K562 (cell line): ENCODE data around the gene F11R. TPM values are rescaled to one million over a fixed set of nuclear protein-coding genes. Genes with fewer than 3 reads are reported as not detected.

ENCODE experiments used
- ATAC-seq: fragments of 200-7000 bp; cut with Tn5 transposase; 3 replicates; pipeline ENCODE4 v1.9.1; 2020; ENCODE audit warnings: moderate library complexity
- BruUV-seq: library from RNA; stranded (reverse); fragments of 400-500 nt; replicated peaks from 2 replicates; lab custom pipeline; 2021; lab: Mats Ljungman, UMichigan
- CTCF ChIA-PET: fragments of 300-600 bp; formaldehyde crosslinking; extraction: SDS; loops from one replicate; lab custom pipeline; 2021; ENCODE audit warnings: low intra/inter-chr PET ratio; lab: Yijun Ruan, JAX
- POLR2A ChIA-PET: fragments of 300-600, 350-650 bp; sonication (Branson Sonifier 250); formaldehyde crosslinking; extraction: SDS; loops from one replicate; lab custom pipeline; 2021; ENCODE audit warnings: antibody characterized with exemption, inconsistent platforms; lab: Yijun Ruan, JAX
- DNase-seq, 4 experiments: peaks; one replicate each; pipeline versions ENCODE4 v3.0.0 to v3.0.0-alpha.2; 2011 to 2018; ENCODE audit warnings: low spot score in 3 of 4, mixed read lengths in 3 of 4; ENCODE audit errors: extremely low read depth in 1 of 4
- FAIRE-seq: peaks from 2 replicates; lab custom pipeline; 2011; peaks lifted over from hg19 to GRCh38; lab: Jason Lieb, UNC
- H2AFZ ChIP-seq: 2 replicates; pipeline ENCODE4 v1.6.0; 2011; ENCODE audit warnings: low read depth, low read length, control low read depth, inconsistent platforms
- H3K27ac ChIP-seq: fragments of 200-600 bp; 3 replicates; pipeline ENCODE4 v1.8.0; 2011; ENCODE audit warnings: low read depth, mild to moderate bottlenecking, control low read depth, inconsistent platforms, low read length, moderate library complexity, mixed read lengths; ENCODE audit errors: extremely low read depth
- H3K27me3 ChIP-seq, 2 experiments: fragments of 300-600 bp in 1 of 2; 2 replicates in 1 of 2; 3 replicates in 1 of 2; pipeline versions ENCODE4 v1.6.0 to v1.8.0; 2011; ENCODE audit warnings: inconsistent platforms in 2 of 2, low read length in 2 of 2, mild to moderate bottlenecking in 1 of 2, mixed read lengths in 1 of 2, moderate library complexity in 1 of 2; ENCODE audit not compliant: control insufficient read depth in 2 of 2, insufficient read depth in 2 of 2
- H3K36me3 ChIP-seq: fragments of 300-600 bp; 3 replicates; pipeline ENCODE4 v1.8.0; 2011; ENCODE audit warnings: mild to moderate bottlenecking, low read length, inconsistent platforms; ENCODE audit not compliant: control insufficient read depth, insufficient read depth
- H3K4me1 ChIP-seq, 2 experiments: fragments of 200-600 bp in 1 of 2; replicated peaks in 1 of 2; 2 replicates in 1 of 2; 3 replicates in 1 of 2; pipeline versions ENCODE4 v1.5.1 to v1.8.0; 2011; ENCODE audit warnings: inconsistent platforms in 2 of 2, low read length in 2 of 2, mild to moderate bottlenecking in 1 of 2, mixed read lengths in 1 of 2, moderate library complexity in 1 of 2; ENCODE audit not compliant: control insufficient read depth in 2 of 2, insufficient read depth in 2 of 2
- H3K4me2 ChIP-seq: 2 replicates; pipeline ENCODE4 v1.6.1; 2011; ENCODE audit warnings: low read length, control low read depth, inconsistent platforms, mixed read lengths; ENCODE audit not compliant: insufficient read depth
- H3K4me3 ChIP-seq: fragments of 200-600 bp; sonication (generic), shearing (Covaris generic); 2 replicates; pipeline ENCODE4 v1.5.1; 2016; ENCODE audit warnings: control low read depth, inconsistent platforms
- H3K79me2 ChIP-seq: fragments of 200-600 bp; 3 replicates; pipeline ENCODE4 v1.8.0; 2011; ENCODE audit warnings: low read length, inconsistent platforms; ENCODE audit not compliant: control insufficient read depth, insufficient read depth
- H3K9ac ChIP-seq, 2 experiments: 2 replicates each; pipeline versions ENCODE4 v1.6.0 to v1.6.1; 2011; ENCODE audit warnings: low read depth in 2 of 2, low read length in 2 of 2, control low read depth in 1 of 2, inconsistent platforms in 1 of 2, mild to moderate bottlenecking in 1 of 2, mixed read lengths in 1 of 2; ENCODE audit not compliant: insufficient read depth in 1 of 2
- H3K9me1 ChIP-seq: one replicate; pipeline ENCODE4 v1.6.0; 2011; ENCODE audit warnings: inconsistent platforms, mild to moderate bottlenecking, low read length, moderate library complexity; ENCODE audit not compliant: control insufficient read depth, insufficient read depth
- H3K9me3 ChIP-seq: replicated peaks from 2 replicates; pipeline ENCODE4 v1.5.1; 2011; ENCODE audit warnings: low read depth, low read length, inconsistent platforms; ENCODE audit not compliant: control insufficient read depth, insufficient read depth
- H4K20me1 ChIP-seq: replicated peaks from 2 replicates; pipeline ENCODE4 v1.6.1; 2011; ENCODE audit warnings: low read length, inconsistent platforms, mixed read lengths; ENCODE audit not compliant: control insufficient read depth, insufficient read depth
- CHD7 ChIP-seq: fragments of 200-600 bp; sonication (generic); IDR thresholded peaks from one replicate; pipeline ENCODE4 v1.6.1; 2012; ENCODE audit warnings: mild to moderate bottlenecking, low read depth, low read length, inconsistent platforms
- POLR2G ChIP-seq: fragments of 200-400 bp; formaldehyde crosslinking; IDR thresholded peaks from 2 replicates; pipeline ENCODE4 v1.6.1; 2017; ENCODE audit warnings: low read depth, mild to moderate bottlenecking, antibody characterized with exemption, low read length, moderate library complexity
- TBL1XR1 ChIP-seq, 2 experiments: IDR thresholded peaks; 2 replicates each; pipeline ENCODE4 v1.6.1; 2012; ENCODE audit warnings: improper control_type of control experiment in 2 of 2, low read length in 2 of 2, mild to moderate bottlenecking in 1 of 2
- TFE3 ChIP-seq: fragments of 450-650 bp; formaldehyde crosslinking; IDR thresholded peaks from 2 replicates; pipeline ENCODE4 v1.4.0; 2020; ENCODE audit warnings: mild to moderate bottlenecking, mixed read lengths
- ZBTB33 ChIP-seq: sonication (generic); formaldehyde crosslinking; IDR thresholded peaks from 2 replicates; pipeline ENCODE4 v1.8.1; 2023; ENCODE audit warnings: mild to moderate bottlenecking, missing genetic modification reagents
- WGBS: fragments of 100-300 bp; shearing (Covaris generic); methylation state at CpG from one replicate; pipeline ENCODE4 v1.1.6; 2016; ENCODE audit warnings: low coverage, mixed read lengths; ENCODE audit not compliant: insufficient coverage; ENCODE audit errors: missing lambda C conversion rate; 5-methylcytosine and 5-hydroxymethylcytosine counted together
- in situ Hi-C: fragments of 300-500 bp; cut with MboI; formaldehyde crosslinking; loops from 4 replicates; pipeline ENCODE4 v1.15.0; 2018; ENCODE audit warnings: inconsistent platforms, mixed read lengths
- intact Hi-C: fragments of 100-400 bp; cut with micrococcal nuclease; formaldehyde crosslinking; loops from 2 replicates; pipeline ENCODE4 v1.14.2; 2022
- polyA plus RNA-seq, 8 experiments: library from polyadenylated mRNA; depleted of rRNA in 4 of 8; stranded (reverse) in 5 of 8; unstranded in 3 of 8; fragments of >200 nt; fragmentation: Nextera tagmentation in 2 of 8; fragmentation: Illumina TruSeq in 1 of 8; extraction: Ambion mirVana in 2 of 8; extraction: Trizol in 1 of 8; gene quantifications; 2 replicates each; pipeline versions ENCODE4 v1.2.1 to v1.2.3, GENCODE V29; 2011 to 2014; ENCODE audit warnings: inconsistent platforms in 1 of 8, missing spikeins in 1 of 8
- total RNA-seq, 7 experiments: library from RNA; depleted of rRNA in 6 of 7; stranded (reverse); fragments of >200 nt in 6 of 7; fragmentation: Illumina TruSeq in 2 of 7; extraction: Trizol in 2 of 7; gene quantifications; 2 replicates each; pipeline versions ENCODE4 v1.2.1 to v1.2.3, GENCODE V29; 2011 to 2021; ENCODE audit warnings: low replicate concordance in 1 of 7

F11R gene
- total and polyA plus RNA-seq, 9 of the 15 experiments (the other 6 are each of a cell fraction or from before 2014, with no cell fraction given), result 27.4 to 187 (median 52.5) TPM

GRCh38 chr1:161038523-161039153, 17.7 kb upstream of the F11R start, which contains the start of gene TSTD1:
Gene TSTD1 (minus strand): TSS chr1:161038964. CDS start chr1:161038889, 75 bp downstream.
- FAIRE-seq, result no peak
- TF ChIP-seq TFE3 (CRISPR knock-in tag) (no peak), CHD7 (no peak), ZBTB33 (CRISPR knock-in tag) (peak; percentile 94), POLR2G (peak; percentile 72), TBL1XR1 (IDR thresholded peaks at IDR 0.05; ENCODE audit: low read length in 2 of 2) (no peak)

More at GRCh38 chr1:161038523-161039153, 17.7 kb upstream of the F11R start, which contains the start of gene TSTD1:
- in situ Hi-C loops, result no loop called here
- ATAC-seq (no peak), DNase-seq (peak in 1 of 4 experiments; percentile 45)
- ChIA-PET POLR2A (interaction anchor here (2.1 kb wide), 1 partner anchor 17 kb away, joined by 8 read pairs; the partner anchor contains the start of gene F11R), CTCF (no interaction called here)
- no peak within 1 kb of the TSS for H2AFZ ChIP-seq
- peaks cover 3 to 4% of the 10 kb centered on the region in 2 experiments; a peak in 3 of 5 replicates for H3K4me1 ChIP-seq
- peaks cover 2% of the 10 kb centered on the region; the same call in 1 of the 3 replicates for H3K79me2 ChIP-seq
- intact Hi-C loops, result no loop called here
- no peaks in the 10 kb centered on the region for H3K9me1 ChIP-seq
- no peak within 1 kb of the TSS for H3K9ac ChIP-seq
- no TSS peak for BruUV-seq
- no peak within 1 kb of the TSS for H3K4me2 ChIP-seq
- no peaks in the 10 kb centered on the region for H4K20me1 ChIP-seq
- H3K36me3 ChIP-seq, result peaks cover 48% of the 10 kb centered on the region
- no peak within 1 kb of the TSS for H3K4me3 ChIP-seq
- H3K27me3 ChIP-seq, result no peaks in the 10 kb centered on the region
- 95% methylated on average over 26 of the region's 54 CpGs for WGBS
- H3K27ac ChIP-seq, result no peak within 1 kb of the TSS
- no peaks in the 10 kb centered on the region for H3K9me3 ChIP-seq
